HG03432 (cell line): ENCODE data around the gene UTP15.

Source experiments
- ATAC-seq: cut with Tn5 transposase; IDR thresholded peaks from one replicate; pipeline ENCODE4 v1.9.1; 2021; ENCODE audit warnings: mild to moderate bottlenecking, moderate library complexity; ENCODE audit not compliant: unreplicated experiment

The UTP15 gene

GRCh38 chr5:73565139-73565968 lies at the start of gene UTP15, which contains the start of gene ANKRA2:
TSS of gene UTP15 (plus strand) at chr5:73565743. CDS start at chr5:73567345, 1,602 bp downstream.
TSS of gene ANKRA2 (minus strand) at chr5:73565639. CDS start at chr5:73562881, 2,758 bp downstream.
- ATAC-seq: peak; percentile 96

GRCh38 chr5:73519531-73520283 lies 45.8 kb upstream of the UTP15 start:
- ATAC-seq: peak; percentile 96

GRCh38 chr5:73522989-73523388 lies 42.6 kb upstream of the UTP15 start:
- no peak for ATAC-seq

GRCh38 chr5:73523861-73524260 lies 41.7 kb upstream of the UTP15 start:
- no peak for ATAC-seq

GRCh38 chr5:73525606-73526203 lies 39.8 kb upstream of the UTP15 start:
- no peak for ATAC-seq

GRCh38 chr5:73528248-73528647 lies 37.3 kb upstream of the UTP15 start:
- ATAC-seq: no peak

GRCh38 chr5:73529081-73529480 lies 36.5 kb upstream of the UTP15 start:
- ATAC-seq: no peak

- ATAC-seq: no peak
Measured at GRCh38 chr5:73531356-73531755, 34.2 kb upstream of the UTP15 start.

- no peak for ATAC-seq
Measured at GRCh38 chr5:73532195-73532594, 33.3 kb upstream of the UTP15 start.

- ATAC-seq: no peak
Measured at GRCh38 chr5:73534011-73534644, 31.4 kb upstream of the UTP15 start.

GRCh38 chr5:73534971-73535370 lies 30.6 kb upstream of the UTP15 start:
- ATAC-seq: no peak

- no peak for ATAC-seq
Measured at GRCh38 chr5:73539730-73540129, 25.8 kb upstream of the UTP15 start.

- ATAC-seq: no peak
Measured at GRCh38 chr5:73540192-73540591, 25.4 kb upstream of the UTP15 start.

- no peak for ATAC-seq
Measured at GRCh38 chr5:73542020-73542419, 23.5 kb upstream of the UTP15 start.

GRCh38 chr5:73544429-73545402 lies 20.8 kb upstream of the UTP15 start:
- ATAC-seq: no peak

- ATAC-seq: no peak
Measured at GRCh38 chr5:73545403-73545779, 20.2 kb upstream of the UTP15 start.

- no peak for ATAC-seq
Measured at GRCh38 chr5:73550016-73550415, 15.5 kb upstream of the UTP15 start.

GRCh38 chr5:73552642-73553041 lies 12.9 kb upstream of the UTP15 start:
- no peak for ATAC-seq

- ATAC-seq: no peak
Measured at GRCh38 chr5:73558950-73559349, 6.6 kb upstream of the UTP15 start.

GRCh38 chr5:73564018-73564417 lies 1.5 kb upstream of the UTP15 start:
- ATAC-seq: no peak
